GM23338 (cell line): ENCODE measurements around the gene NSUN7. TPM values are rescaled to one million over a fixed set of nuclear protein-coding genes. Genes with fewer than 3 reads are reported as not detected.

Experiments
- ATAC-seq: fragments of 200-7000 bp; cut with Tn5 transposase; 3 replicates; pipeline ENCODE4 v1.9.1; 2020
- DNase-seq: peaks from one replicate; pipeline ENCODE4 v3.0.0-alpha.2; 2015; ENCODE audit warnings: low spot score
- H2AFZ ChIP-seq: fragments of 200-600 bp; sonication (generic); 2 replicates; pipeline ENCODE4 v1.8.0; 2016; ENCODE audit warnings: antibody characterized with exemption, mild to moderate bottlenecking, moderate library complexity
- H3F3A ChIP-seq: fragments of 200-600 bp; sonication (generic); replicated peaks from 2 replicates; pipeline ENCODE4 v1.8.0; 2017; ENCODE audit warnings: antibody characterized with exemption, mixed run types, low read depth
- H3K27ac ChIP-seq: fragments of 200-600 bp; sonication (generic); 2 replicates; pipeline ENCODE4 v1.6.1; 2016; ENCODE audit warnings: low read depth
- H3K27me3 ChIP-seq: fragments of 200-600 bp; sonication (generic); 2 replicates; pipeline ENCODE4 v1.8.0; 2016; ENCODE audit warnings: mild to moderate bottlenecking, mixed run types, moderate library complexity; ENCODE audit not compliant: insufficient read depth
- H3K36me3 ChIP-seq: fragments of 200-600 bp; sonication (generic); 2 replicates; pipeline ENCODE4 v1.8.0; 2016; ENCODE audit warnings: mild to moderate bottlenecking; ENCODE audit not compliant: insufficient read depth
- H3K4me1 ChIP-seq: fragments of 200-600 bp; sonication (generic); 2 replicates; pipeline ENCODE4 v1.8.0; 2016; ENCODE audit warnings: mild to moderate bottlenecking, moderate library complexity; ENCODE audit not compliant: insufficient read depth
- H3K4me2 ChIP-seq: fragments of 200-600 bp; sonication (generic); 2 replicates; pipeline ENCODE4 v1.7.1; 2017; ENCODE audit warnings: mixed run types
- H3K4me3 ChIP-seq: fragments of 200-600 bp; sonication (generic); 2 replicates; pipeline ENCODE4 v1.6.1; 2016; ENCODE audit warnings: mixed run types
- H3K79me2 ChIP-seq: fragments of 200-600 bp; sonication (generic); replicated peaks from 2 replicates; pipeline ENCODE4 v1.8.0; 2017; ENCODE audit warnings: mild to moderate bottlenecking; ENCODE audit not compliant: insufficient read depth
- H3K9me2 ChIP-seq: fragments of 200-600 bp; sonication (generic); 2 replicates; pipeline ENCODE4 v1.8.0; 2017; ENCODE audit not compliant: insufficient read depth
- H4K20me1 ChIP-seq: fragments of 200-600 bp; sonication (generic); replicated peaks from 2 replicates; pipeline ENCODE4 v1.8.0; 2017; ENCODE audit warnings: mild to moderate bottlenecking; ENCODE audit not compliant: insufficient read depth
- H3K27ac Mint-ChIP-seq: 2 replicates; pipeline ENCODE4 v1.8.0; 2020; ENCODE audit warnings: inconsistent platforms, mild to moderate bottlenecking, moderate library complexity, mixed read lengths
- H3K27me3 Mint-ChIP-seq: 3 replicates; pipeline ENCODE4 v1.8.0; 2022; ENCODE audit warnings: low read depth, mild to moderate bottlenecking, moderate library complexity, mixed read lengths, inconsistent platforms; ENCODE audit not compliant: insufficient read depth, poor library complexity
- H3K36me3 Mint-ChIP-seq: 3 replicates; pipeline ENCODE4 v1.8.0; 2021; ENCODE audit warnings: low read depth, mild to moderate bottlenecking, inconsistent platforms, moderate library complexity, mixed read lengths
- H3K4me1 Mint-ChIP-seq: 3 replicates; pipeline ENCODE4 v1.8.0; 2020; ENCODE audit warnings: mild to moderate bottlenecking, inconsistent platforms, mixed read lengths
- H3K4me3 Mint-ChIP-seq: 3 replicates; pipeline ENCODE4 v1.8.0; 2021; ENCODE audit warnings: moderate library complexity, mild to moderate bottlenecking, inconsistent platforms, mixed read lengths
- H3K9me3 Mint-ChIP-seq: 3 replicates; pipeline ENCODE4 v1.8.0; 2020; ENCODE audit warnings: moderate library complexity, mild to moderate bottlenecking, inconsistent platforms, mixed read lengths
- CTCF ChIP-seq, 2 experiments: fragments of 200-600 bp in 1 of 2; sonication (generic) in 1 of 2; conservative IDR thresholded peaks; 2 replicates each; pipeline versions ENCODE4 v1.5.1 to v1.6.1; 2016 to 2017; ENCODE audit warnings: antibody characterized with exemption in 2 of 2, low read depth in 2 of 2, mild to moderate bottlenecking in 2 of 2, moderate library complexity in 1 of 2
- EZH2 ChIP-seq: fragments of 200-600 bp; sonication (generic); IDR thresholded peaks from one replicate; pipeline ENCODE4 v1.8.0; 2017; ENCODE audit warnings: antibody characterized with exemption, mild to moderate bottlenecking, low read depth; ENCODE audit not compliant: unreplicated experiment
- NANOG ChIP-seq: IDR thresholded peaks from 2 replicates; pipeline ENCODE4 v1.6.1; 2016; ENCODE audit warnings: antibody characterized with exemption, borderline replicate concordance
- ZNF114 ChIP-seq: fragments of 250-450 bp; sonication (Bioruptor Pico); IDR thresholded peaks from 2 replicates; pipeline ENCODE4 v1.5.0; 2020; ENCODE audit warnings: mild to moderate bottlenecking, moderate library complexity
- ZNF331 ChIP-seq: fragments of 250-450 bp; sonication (Bioruptor Pico); IDR thresholded peaks from 2 replicates; pipeline ENCODE4 v1.5.0; 2020; ENCODE audit warnings: low read depth, mild to moderate bottlenecking, moderate library complexity
- polyA plus RNA-seq: library from polyadenylated mRNA; unstranded; fragments of >200 nt; fragmentation: Nextera tagmentation; extraction: Ambion mirVana; gene quantifications from 2 replicates; pipeline ENCODE4 v1.2.1, GENCODE V29; 2016
- small RNA-seq: library from RNA; depleted of rRNA; stranded (forward); fragments of <200 nt; gene quantifications from one replicate; pipeline ENCODE3, GENCODE V24; 2014; ENCODE audit warnings: low replicate concordance
- total RNA-seq: library from RNA; depleted of rRNA; stranded (reverse); fragments of >200 nt; shearing (Covaris generic); gene quantifications from 2 replicates; pipeline ENCODE4 v1.2.3, GENCODE V29; 2014; rRNA removed
- TF ChIP-seq, protein P1 (sequence below): IDR thresholded peaks from 2 replicates; pipeline ENCODE4 v1.6.1; 2016; ENCODE audit warnings: antibody characterized with exemption
- TF ChIP-seq, protein P2 (sequence below): fragments of 250-450 bp; sonication (Bioruptor Pico); IDR thresholded peaks from 2 replicates; pipeline ENCODE4 v1.5.0; 2020; ENCODE audit warnings: mild to moderate bottlenecking, moderate library complexity

The NSUN7 gene
- total and polyA plus RNA-seq, 2 experiments from 2014 or later = 28.8 to 29.0 TPM

GRCh38 chr4:40858962-40859361, 109.2 kb downstream of the NSUN7 start:
- no peak for TF ChIP-seq EZH2
- TF ChIP-seq NANOG = no peak
- TF ChIP-seq, protein P1, sequence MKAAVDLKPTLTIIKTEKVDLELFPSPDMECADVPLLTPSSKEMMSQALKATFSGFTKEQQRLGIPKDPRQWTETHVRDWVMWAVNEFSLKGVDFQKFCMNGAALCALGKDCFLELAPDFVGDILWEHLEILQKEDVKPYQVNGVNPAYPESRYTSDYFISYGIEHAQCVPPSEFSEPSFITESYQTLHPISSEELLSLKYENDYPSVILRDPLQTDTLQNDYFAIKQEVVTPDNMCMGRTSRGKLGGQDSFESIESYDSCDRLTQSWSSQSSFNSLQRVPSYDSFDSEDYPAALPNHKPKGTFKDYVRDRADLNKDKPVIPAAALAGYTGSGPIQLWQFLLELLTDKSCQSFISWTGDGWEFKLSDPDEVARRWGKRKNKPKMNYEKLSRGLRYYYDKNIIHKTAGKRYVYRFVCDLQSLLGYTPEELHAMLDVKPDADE = no peak
- TF ChIP-seq, protein P2, sequence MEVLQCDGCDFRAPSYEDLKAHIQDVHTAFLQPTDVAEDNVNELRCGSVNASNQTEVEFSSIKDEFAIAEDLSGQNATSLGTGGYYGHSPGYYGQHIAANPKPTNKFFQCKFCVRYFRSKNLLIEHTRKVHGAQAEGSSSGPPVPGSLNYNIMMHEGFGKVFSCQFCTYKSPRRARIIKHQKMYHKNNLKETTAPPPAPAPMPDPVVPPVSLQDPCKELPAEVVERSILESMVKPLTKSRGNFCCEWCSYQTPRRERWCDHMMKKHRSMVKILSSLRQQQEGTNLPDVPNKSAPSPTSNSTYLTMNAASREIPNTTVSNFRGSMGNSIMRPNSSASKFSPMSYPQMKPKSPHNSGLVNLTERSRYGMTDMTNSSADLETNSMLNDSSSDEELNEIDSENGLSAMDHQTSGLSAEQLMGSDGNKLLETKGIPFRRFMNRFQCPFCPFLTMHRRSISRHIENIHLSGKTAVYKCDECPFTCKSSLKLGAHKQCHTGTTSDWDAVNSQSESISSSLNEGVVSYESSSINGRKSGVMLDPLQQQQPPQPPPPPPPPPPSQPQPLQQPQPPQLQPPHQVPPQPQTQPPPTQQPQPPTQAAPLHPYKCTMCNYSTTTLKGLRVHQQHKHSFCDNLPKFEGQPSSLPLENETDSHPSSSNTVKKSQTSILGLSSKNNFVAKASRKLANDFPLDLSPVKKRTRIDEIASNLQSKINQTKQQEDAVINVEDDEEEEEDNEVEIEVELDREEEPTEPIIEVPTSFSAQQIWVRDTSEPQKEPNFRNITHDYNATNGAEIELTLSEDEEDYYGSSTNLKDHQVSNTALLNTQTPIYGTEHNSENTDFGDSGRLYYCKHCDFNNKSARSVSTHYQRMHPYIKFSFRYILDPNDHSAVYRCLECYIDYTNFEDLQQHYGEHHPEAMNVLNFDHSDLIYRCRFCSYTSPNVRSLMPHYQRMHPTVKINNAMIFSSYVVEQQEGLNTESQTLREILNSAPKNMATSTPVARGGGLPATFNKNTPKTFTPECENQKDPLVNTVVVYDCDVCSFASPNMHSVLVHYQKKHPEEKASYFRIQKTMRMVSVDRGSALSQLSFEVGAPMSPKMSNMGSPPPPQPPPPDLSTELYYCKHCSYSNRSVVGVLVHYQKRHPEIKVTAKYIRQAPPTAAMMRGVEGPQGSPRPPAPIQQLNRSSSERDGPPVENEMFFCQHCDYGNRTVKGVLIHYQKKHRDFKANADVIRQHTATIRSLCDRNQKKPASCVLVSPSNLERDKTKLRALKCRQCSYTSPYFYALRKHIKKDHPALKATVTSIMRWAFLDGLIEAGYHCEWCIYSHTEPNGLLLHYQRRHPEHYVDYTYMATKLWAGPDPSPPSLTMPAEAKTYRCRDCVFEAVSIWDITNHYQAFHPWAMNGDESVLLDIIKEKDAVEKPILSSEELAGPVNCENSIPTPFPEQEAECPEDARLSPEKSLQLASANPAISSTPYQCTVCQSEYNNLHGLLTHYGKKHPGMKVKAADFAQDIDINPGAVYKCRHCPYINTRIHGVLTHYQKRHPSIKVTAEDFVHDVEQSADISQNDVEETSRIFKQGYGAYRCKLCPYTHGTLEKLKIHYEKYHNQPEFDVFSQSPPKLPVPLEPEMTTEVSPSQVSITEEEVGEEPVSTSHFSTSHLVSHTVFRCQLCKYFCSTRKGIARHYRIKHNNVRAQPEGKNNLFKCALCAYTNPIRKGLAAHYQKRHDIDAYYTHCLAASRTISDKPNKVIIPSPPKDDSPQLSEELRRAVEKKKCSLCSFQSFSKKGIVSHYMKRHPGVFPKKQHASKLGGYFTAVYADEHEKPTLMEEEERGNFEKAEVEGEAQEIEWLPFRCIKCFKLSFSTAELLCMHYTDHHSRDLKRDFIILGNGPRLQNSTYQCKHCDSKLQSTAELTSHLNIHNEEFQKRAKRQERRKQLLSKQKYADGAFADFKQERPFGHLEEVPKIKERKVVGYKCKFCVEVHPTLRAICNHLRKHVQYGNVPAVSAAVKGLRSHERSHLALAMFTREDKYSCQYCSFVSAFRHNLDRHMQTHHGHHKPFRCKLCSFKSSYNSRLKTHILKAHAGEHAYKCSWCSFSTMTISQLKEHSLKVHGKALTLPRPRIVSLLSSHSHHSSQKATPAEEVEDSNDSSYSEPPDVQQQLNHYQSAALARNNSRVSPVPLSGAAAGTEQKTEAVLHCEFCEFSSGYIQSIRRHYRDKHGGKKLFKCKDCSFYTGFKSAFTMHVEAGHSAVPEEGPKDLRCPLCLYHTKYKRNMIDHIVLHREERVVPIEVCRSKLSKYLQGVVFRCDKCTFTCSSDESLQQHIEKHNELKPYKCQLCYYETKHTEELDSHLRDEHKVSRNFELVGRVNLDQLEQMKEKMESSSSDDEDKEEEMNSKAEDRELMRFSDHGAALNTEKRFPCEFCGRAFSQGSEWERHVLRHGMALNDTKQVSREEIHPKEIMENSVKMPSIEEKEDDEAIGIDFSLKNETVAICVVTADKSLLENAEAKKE = no peak
- TF ChIP-seq CTCF (conservative IDR thresholded peaks at IDR 0.05; ENCODE audit: low read depth in 2 of 2) = no peak
- TF ChIP-seq ZNF114 (CRISPR knock-in tag) = no peak
- TF ChIP-seq ZNF331 (CRISPR knock-in tag) = no peak
- Histone ChIP-seq H2AFZ (no peak overlapping the region), H3K4me1 (peaks cover 10% of the 10 kb centered on the region), H3K4me2 (no peak overlapping the region), H3K27me3 (no peaks in the 10 kb centered on the region), H3K4me3 (no peak overlapping the region), H3F3A (no peaks in the 10 kb centered on the region), H3K9me2 (no peaks in the 10 kb centered on the region), H3K79me2 (peaks cover 25% of the 10 kb centered on the region), H3K27ac (no peak overlapping the region), H3K36me3 (peaks cover 3% of the 10 kb centered on the region; the same call in 1 of the 2 replicates), H4K20me1 (no peaks in the 10 kb centered on the region; the same call in none of the 2 replicates)
- Mint-ChIP-seq H3K4me1 (peaks cover 12% of the 10 kb centered on the region), H3K27ac (no peak overlapping the region), H3K9me3 (no peaks in the 10 kb centered on the region), H3K4me3 (no peak overlapping the region), H3K36me3 (peaks cover 8% of the 10 kb centered on the region; the same call in 2 of the 3 replicates), H3K27me3 (peaks cover 13% of the 10 kb centered on the region)
- DNase-seq (no peak), ATAC-seq (no peak)

Small RNA genes within 50 kb of the gene (small RNA-seq; reads per million reads assigned to genes)
- not detected for gene RF00019

Other genes with a start within 250 kb of the NSUN7 start
- 125 and 139 TPM in 2 replicates for gene RBM47, start 120.1 kb upstream of the NSUN7 start, total RNA-seq
- gene RBM47, start 120.1 kb upstream of the NSUN7 start, polyA plus RNA-seq = 31.8 and 35.6 TPM in 2 replicates